Hematopoietic multipotent progenitor cell treated with erythropoietin and hydrocortisone succinate and interleukin-3 and kit ligand, for 15 days (in vitro differentiated cells): ENCODE data around the gene CDV3.
A peak's percentile ranks its signal among the peaks of the same experiment; 100 is the strongest.

ENCODE experiments used
- DNase-seq: peaks from one replicate; pipeline ENCODE4 v3.0.0-alpha.2; 2015; ENCODE audit warnings: low spot score

CDV3 gene

GRCh38 chr3:133568294-133569014 lies 5.0 kb upstream of the CDV3 start:
- no peak for DNase-seq

GRCh38 chr3:133570139-133570936 lies 3.1 kb upstream of the CDV3 start:
- no peak for DNase-seq

GRCh38 chr3:133570937-133571320 lies 2.6 kb upstream of the CDV3 start:
- no peak for DNase-seq

- peak; percentile 46 for DNase-seq
Measured at GRCh38 chr3:133572158-133573053, 1.1 kb upstream of the CDV3 start.

GRCh38 chr3:133573054-133573628 lies 345 bp upstream of the CDV3 start:
- DNase-seq, result peak; percentile 100

GRCh38 chr3:133574260-133574881 lies 885 bp downstream of the CDV3 start:
- peak; percentile 86 for DNase-seq

GRCh38 chr3:133575086-133575485 lies 1.6 kb downstream of the CDV3 start:
- DNase-seq, result peak; percentile 35

GRCh38 chr3:133576169-133576568 lies 2.7 kb downstream of the CDV3 start:
- DNase-seq, result no peak

- DNase-seq, result peak; percentile 21
Measured at GRCh38 chr3:133578548-133579191, 5.2 kb downstream of the CDV3 start.

- no peak for DNase-seq
Measured at GRCh38 chr3:133583396-133583795, 9.9 kb downstream of the CDV3 start.

GRCh38 chr3:133588035-133588434 lies 14.5 kb downstream of the CDV3 start:
- DNase-seq, result no peak

GRCh38 chr3:133588784-133589465 lies 15.4 kb downstream of the CDV3 start:
- DNase-seq, result no peak

GRCh38 chr3:133589503-133589902 lies 16.0 kb downstream of the CDV3 start:
- DNase-seq, result no peak

- no peak for DNase-seq
Measured at GRCh38 chr3:133591271-133591742, 17.8 kb downstream of the CDV3 start.

- no peak for DNase-seq
Measured at GRCh38 chr3:133592843-133593242, 19.4 kb downstream of the CDV3 start.

GRCh38 chr3:133593243-133593642 lies 19.8 kb downstream of the CDV3 start:
- DNase-seq, result no peak

- no peak for DNase-seq
Measured at GRCh38 chr3:133595341-133595740, 21.9 kb downstream of the CDV3 start.

GRCh38 chr3:133598405-133598804 lies 24.9 kb downstream of the CDV3 start:
- DNase-seq, result no peak

- no peak for DNase-seq
Measured at GRCh38 chr3:133599280-133599679, 25.8 kb downstream of the CDV3 start.

- DNase-seq, result no peak
Measured at GRCh38 chr3:133600572-133601081, 27.1 kb downstream of the CDV3 start.
